HG03439 (cell line): ENCODE results near the gene H2BK1.

Source experiments
- ATAC-seq: cut with Tn5 transposase; IDR thresholded peaks from one replicate; pipeline ENCODE4 v1.9.1; 2021; ENCODE audit warnings: mild to moderate bottlenecking, moderate library complexity; ENCODE audit not compliant: unreplicated experiment

The H2BK1 gene

GRCh38 chr7:151232917-151233701, 22.8 kb upstream of the H2BK1 start:
- peak; percentile 32 for ATAC-seq

GRCh38 chr7:151232091-151232916, 22.0 kb upstream of the H2BK1 start, which contains the start of gene CHPF2:
TSS of gene CHPF2 (plus strand) at chr7:151232483. CDS start at chr7:151234012, 1,529 bp downstream.
- peak; percentile 96 for ATAC-seq

GRCh38 chr7:151231080-151231479, 20.8 kb upstream of the H2BK1 start:
- no peak for ATAC-seq

GRCh38 chr7:151229249-151229648, 19.0 kb upstream of the H2BK1 start:
- no peak for ATAC-seq

GRCh38 chr7:151228024-151228866, 18.0 kb upstream of the H2BK1 start:
- ATAC-seq: no peak

GRCh38 chr7:151226875-151227782, 16.8 kb upstream of the H2BK1 start, which contains the start of gene ABCF2:
TSS of gene ABCF2 (minus strand) at chr7:151227205. CDS start at chr7:151226458, 747 bp downstream.
- ATAC-seq: peak; percentile 97

- ATAC-seq: peak; percentile 14
These were observed 16.2 kb upstream of the H2BK1 start for GRCh38 chr7:151226560-151226874.

- no peak for ATAC-seq
These were observed 15.7 kb upstream of the H2BK1 start for GRCh38 chr7:151225948-151226510.

GRCh38 chr7:151223728-151224127, 13.4 kb upstream of the H2BK1 start:
- ATAC-seq: no peak

- ATAC-seq: no peak
These were observed 7.9 kb upstream of the H2BK1 start for GRCh38 chr7:151218170-151218569.

GRCh38 chr7:151215396-151215795, 5.1 kb upstream of the H2BK1 start:
- ATAC-seq: no peak

GRCh38 chr7:151213826-151214225, 3.5 kb upstream of the H2BK1 start:
- ATAC-seq: no peak

GRCh38 chr7:151212626-151213025, 2.3 kb upstream of the H2BK1 start:
- ATAC-seq: no peak

- ATAC-seq: no peak
These were observed 976 bp upstream of the H2BK1 start for GRCh38 chr7:151211155-151211772.

GRCh38 chr7:151209588-151209987, 700 bp downstream of the H2BK1 start:
- no peak for ATAC-seq

GRCh38 chr7:151208253-151208862, 1.9 kb downstream of the H2BK1 start:
- no peak for ATAC-seq

- no peak for ATAC-seq
These were observed 2.5 kb downstream of the H2BK1 start for GRCh38 chr7:151207804-151208203.

- no peak for ATAC-seq
These were observed 3.0 kb downstream of the H2BK1 start for GRCh38 chr7:151207315-151207714.

GRCh38 chr7:151206914-151207313, 3.4 kb downstream of the H2BK1 start:
- no peak for ATAC-seq
